ENCODE data around the gene SRPK1. TPM values are rescaled to one million over a fixed set of nuclear protein-coding genes. Genes with fewer than 3 reads are reported as not detected.

The SRPK1 gene
- total RNA-seq, 2 experiments from 2014 or later: 75.6 to 109 TPM

- Histone ChIP-seq H3K4me2 (ENCODE audit: low read length) (no peak overlapping the region), H4K20me1 (ENCODE audit: insufficient read depth, low read length) (no peaks in the 10 kb centered on the region), H2AFZ (ENCODE audit: low read length) (no peak overlapping the region), H3K9me3 (ENCODE audit: low read length) (no peaks in the 10 kb centered on the region), H3K36me3 (ENCODE audit: insufficient read depth, low read length) (no peaks in the 10 kb centered on the region), H3K9me2 (ENCODE audit: insufficient read depth, low read length) (no peaks in the 10 kb centered on the region), H3K4me1 (ENCODE audit: insufficient read depth, low read length, poor library complexity, severe bottlenecking) (no peaks in the 10 kb centered on the region), H3K4me3 (ENCODE audit: low read depth, low read length, poor library complexity, severe bottlenecking) (no peak overlapping the region), H3K79me2 (ENCODE audit: insufficient read depth, low read depth, low read length) (no peaks in the 10 kb centered on the region), H3K27ac (ENCODE audit: low read depth, low read length, poor library complexity, severe bottlenecking) (no peak overlapping the region)
- ChIA-PET CTCF (ENCODE audit: unreplicated experiment) (no interaction called here), POLR2A (no interaction called here)
- no peak for TF ChIP-seq EZH2phosphoT487 (IDR thresholded peaks at IDR 0.05; ENCODE audit: borderline replicate concordance, low read depth, low read length)
- TF ChIP-seq CTCF (conservative IDR thresholded peaks at IDR 0.05; ENCODE audit: low read length): peak; percentile 60
- no TSS peak for BruUV-seq (replicated peaks)
- intact Hi-C loops (cut with micrococcal nuclease; ENCODE audit: unreplicated experiment): no loop called here
- peak; percentile 31 for DNase-seq (ENCODE audit: low spot score)
Observed at GRCh38 chr6:35948725-35949124, 27.8 kb upstream of the SRPK1 start.

- intact Hi-C loops (cut with micrococcal nuclease; ENCODE audit: unreplicated experiment): no loop called here
- no peak overlapping the region for H3K4me2 ChIP-seq (ENCODE audit: low read length)
- no peak for DNase-seq (ENCODE audit: low spot score)
- CTCF ChIA-PET (ENCODE audit: unreplicated experiment): no interaction called here
- H2AFZ ChIP-seq (ENCODE audit: low read length): no peak overlapping the region
- H4K20me1 ChIP-seq (ENCODE audit: insufficient read depth, low read length): no peaks in the 10 kb centered on the region
- H3K9me2 ChIP-seq (ENCODE audit: insufficient read depth, low read length): no peaks in the 10 kb centered on the region
- BruUV-seq (replicated peaks): no TSS peak
- H3K9me3 ChIP-seq (ENCODE audit: low read length): no peaks in the 10 kb centered on the region
- no peaks in the 10 kb centered on the region for H3K79me2 ChIP-seq (ENCODE audit: insufficient read depth, low read depth, low read length)
- TF ChIP-seq CTCF (conservative IDR thresholded peaks at IDR 0.05; ENCODE audit: low read length) (no peak), EZH2phosphoT487 (IDR thresholded peaks at IDR 0.05; ENCODE audit: borderline replicate concordance, low read depth, low read length) (no peak)
- H3K36me3 ChIP-seq (ENCODE audit: insufficient read depth, low read length): no peaks in the 10 kb centered on the region
- no peak overlapping the region for H3K27ac ChIP-seq (ENCODE audit: low read depth, low read length, poor library complexity, severe bottlenecking)
- POLR2A ChIA-PET: no interaction called here
- H3K4me1 ChIP-seq (ENCODE audit: insufficient read depth, low read length, poor library complexity, severe bottlenecking): no peaks in the 10 kb centered on the region
- no peak overlapping the region for H3K4me3 ChIP-seq (ENCODE audit: low read depth, low read length, poor library complexity, severe bottlenecking)
Observed at GRCh38 chr6:35945650-35946025, 24.7 kb upstream of the SRPK1 start.

DNA sequence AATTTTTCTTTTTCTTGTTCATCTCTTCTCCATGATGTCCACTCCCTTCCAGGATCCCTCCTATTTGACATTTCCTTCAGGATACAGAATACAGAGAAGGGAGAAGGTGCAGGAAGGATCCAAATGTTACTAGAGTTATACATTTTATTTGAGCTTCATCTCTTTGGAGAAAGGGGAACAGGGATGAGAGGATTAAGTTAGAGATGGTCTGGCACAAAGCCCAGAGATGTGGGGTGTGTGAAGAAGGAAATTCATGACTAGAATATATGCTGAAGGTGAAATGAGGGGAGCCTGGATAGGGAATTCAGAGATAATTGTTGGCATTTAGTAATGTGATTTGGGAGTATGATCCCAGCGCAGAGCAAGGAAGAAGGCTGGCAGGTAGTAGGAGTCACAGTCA lies 22.5 kb upstream of the SRPK1 start:
- no peak for DNase-seq (ENCODE audit: low spot score)
- no peaks in the 10 kb centered on the region for H3K9me2 ChIP-seq (ENCODE audit: insufficient read depth, low read length)
- no peaks in the 10 kb centered on the region for H3K9me3 ChIP-seq (ENCODE audit: low read length)
- H3K4me3 ChIP-seq (ENCODE audit: low read depth, low read length, poor library complexity, severe bottlenecking): no peak overlapping the region
- H3K79me2 ChIP-seq (ENCODE audit: insufficient read depth, low read depth, low read length): no peaks in the 10 kb centered on the region
- intact Hi-C loops (cut with micrococcal nuclease; ENCODE audit: unreplicated experiment): no loop called here
- H3K4me1 ChIP-seq (ENCODE audit: insufficient read depth, low read length, poor library complexity, severe bottlenecking): no peaks in the 10 kb centered on the region
- CTCF ChIA-PET (ENCODE audit: unreplicated experiment): no interaction called here
- POLR2A ChIA-PET: no interaction called here
- H4K20me1 ChIP-seq (ENCODE audit: insufficient read depth, low read length): no peaks in the 10 kb centered on the region
- H3K27ac ChIP-seq (ENCODE audit: low read depth, low read length, poor library complexity, severe bottlenecking): no peak overlapping the region
- no peak for TF ChIP-seq CTCF (conservative IDR thresholded peaks at IDR 0.05; ENCODE audit: low read length)
- no peak for TF ChIP-seq EZH2phosphoT487 (IDR thresholded peaks at IDR 0.05; ENCODE audit: borderline replicate concordance, low read depth, low read length)
- no peak overlapping the region for H2AFZ ChIP-seq (ENCODE audit: low read length)
- no TSS peak for BruUV-seq (replicated peaks)
- H3K4me2 ChIP-seq (ENCODE audit: low read length): no peak overlapping the region
- no peaks in the 10 kb centered on the region for H3K36me3 ChIP-seq (ENCODE audit: insufficient read depth, low read length)

Measured in OCI-LY7 (cell line).